ENCODE measurements around the gene CDK18.

DNA sequence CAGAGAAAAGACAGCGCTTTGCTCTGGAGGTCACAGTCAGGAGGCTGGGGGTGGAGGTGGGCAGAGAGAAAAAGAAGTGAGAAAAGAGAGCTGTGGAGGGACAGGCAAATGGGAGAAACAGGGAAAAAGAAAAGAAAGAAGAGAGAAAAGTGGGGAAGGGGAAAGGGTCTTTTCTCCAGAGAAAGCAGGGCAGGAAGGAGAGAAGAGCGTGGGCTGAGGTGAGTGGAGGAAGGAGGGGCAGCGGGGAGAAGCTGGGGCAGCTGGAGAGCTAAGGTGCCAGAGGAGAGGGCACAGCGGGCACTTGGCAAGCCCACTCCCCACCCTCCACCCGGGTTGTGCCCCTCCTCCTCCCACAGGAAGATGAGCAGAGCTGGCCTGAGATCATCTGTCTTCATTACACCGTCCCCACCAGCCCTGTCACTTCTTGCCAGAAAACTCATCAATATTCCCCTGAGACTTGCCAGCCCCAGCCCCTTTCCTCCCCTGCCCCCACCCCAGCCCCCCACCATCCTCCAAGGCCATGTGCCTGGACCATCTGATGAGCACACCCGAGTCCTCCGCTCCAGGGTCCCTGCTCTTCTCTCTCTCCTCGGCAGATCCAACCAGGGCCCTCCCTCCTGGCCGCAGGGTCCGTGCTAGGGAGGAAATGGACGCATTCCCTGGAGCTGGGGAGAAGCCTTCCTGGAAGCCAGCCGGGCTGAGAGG is 31.6 kb upstream of the CDK18 start:
- TF ChIP-seq CTCF (IDR thresholded peaks at IDR 0.05; ENCODE audit: insufficient read depth, low read length), result no peak
- no peak for TF ChIP-seq GABPA (IDR thresholded peaks at IDR 0.05; ENCODE audit: low read depth)
- TF ChIP-seq, protein P1, sequence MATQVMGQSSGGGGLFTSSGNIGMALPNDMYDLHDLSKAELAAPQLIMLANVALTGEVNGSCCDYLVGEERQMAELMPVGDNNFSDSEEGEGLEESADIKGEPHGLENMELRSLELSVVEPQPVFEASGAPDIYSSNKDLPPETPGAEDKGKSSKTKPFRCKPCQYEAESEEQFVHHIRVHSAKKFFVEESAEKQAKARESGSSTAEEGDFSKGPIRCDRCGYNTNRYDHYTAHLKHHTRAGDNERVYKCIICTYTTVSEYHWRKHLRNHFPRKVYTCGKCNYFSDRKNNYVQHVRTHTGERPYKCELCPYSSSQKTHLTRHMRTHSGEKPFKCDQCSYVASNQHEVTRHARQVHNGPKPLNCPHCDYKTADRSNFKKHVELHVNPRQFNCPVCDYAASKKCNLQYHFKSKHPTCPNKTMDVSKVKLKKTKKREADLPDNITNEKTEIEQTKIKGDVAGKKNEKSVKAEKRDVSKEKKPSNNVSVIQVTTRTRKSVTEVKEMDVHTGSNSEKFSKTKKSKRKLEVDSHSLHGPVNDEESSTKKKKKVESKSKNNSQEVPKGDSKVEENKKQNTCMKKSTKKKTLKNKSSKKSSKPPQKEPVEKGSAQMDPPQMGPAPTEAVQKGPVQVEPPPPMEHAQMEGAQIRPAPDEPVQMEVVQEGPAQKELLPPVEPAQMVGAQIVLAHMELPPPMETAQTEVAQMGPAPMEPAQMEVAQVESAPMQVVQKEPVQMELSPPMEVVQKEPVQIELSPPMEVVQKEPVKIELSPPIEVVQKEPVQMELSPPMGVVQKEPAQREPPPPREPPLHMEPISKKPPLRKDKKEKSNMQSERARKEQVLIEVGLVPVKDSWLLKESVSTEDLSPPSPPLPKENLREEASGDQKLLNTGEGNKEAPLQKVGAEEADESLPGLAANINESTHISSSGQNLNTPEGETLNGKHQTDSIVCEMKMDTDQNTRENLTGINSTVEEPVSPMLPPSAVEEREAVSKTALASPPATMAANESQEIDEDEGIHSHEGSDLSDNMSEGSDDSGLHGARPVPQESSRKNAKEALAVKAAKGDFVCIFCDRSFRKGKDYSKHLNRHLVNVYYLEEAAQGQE (IDR thresholded peaks at IDR 0.05; ENCODE audit: insufficient replicate concordance, low read depth), result no peak
